HCEC 1CT (cell line): ENCODE measurements around the gene STX8.
"Not testable (repeated sequence)": the region's sequence is repeated elsewhere in the genome, so short reads cannot be mapped to it uniquely, and the experiment has no call there.

Experiments used
- DNase-seq: peaks from one replicate; pipeline ENCODE4 v3.0.0-alpha.2; 2017

The STX8 gene

GRCh38 chr17:9290226-9290613 lies 285.4 kb downstream of the STX8 start:
- DNase-seq, result no peak

- no peak for DNase-seq
These were observed 288.3 kb downstream of the STX8 start for GRCh38 chr17:9287306-9287705.

GRCh38 chr17:9286434-9286833 lies 289.2 kb downstream of the STX8 start:
- no peak for DNase-seq

GRCh38 chr17:9285602-9286427 lies 289.8 kb downstream of the STX8 start:
- DNase-seq, result no peak

GRCh38 chr17:9284884-9285283 lies 290.7 kb downstream of the STX8 start:
- no peak for DNase-seq

GRCh38 chr17:9283909-9284308 lies 291.7 kb downstream of the STX8 start:
- no peak for DNase-seq

GRCh38 chr17:9279893-9280292 lies 295.7 kb downstream of the STX8 start:
- DNase-seq, result no peak

- DNase-seq, result no peak
These were observed 300.6 kb downstream of the STX8 start for GRCh38 chr17:9274973-9275372.

- no peak for DNase-seq
These were observed 301.9 kb downstream of the STX8 start for GRCh38 chr17:9273428-9274391.

GRCh38 chr17:9272501-9273200 lies 303.0 kb downstream of the STX8 start:
- no peak for DNase-seq

GRCh38 chr17:9271989-9272388 lies 303.6 kb downstream of the STX8 start:
- no peak for DNase-seq

GRCh38 chr17:9270921-9271320 lies 304.7 kb downstream of the STX8 start:
- no peak for DNase-seq

GRCh38 chr17:9269350-9270035 lies 306.1 kb downstream of the STX8 start:
- no peak for DNase-seq

- no peak for DNase-seq
These were observed 307.1 kb downstream of the STX8 start for GRCh38 chr17:9268546-9268945.

GRCh38 chr17:9266697-9267117 lies 308.9 kb downstream of the STX8 start:
- DNase-seq, result no peak

GRCh38 chr17:9266031-9266680 lies 309.5 kb downstream of the STX8 start:
- no peak for DNase-seq

GRCh38 chr17:9261081-9262012 lies 314.3 kb downstream of the STX8 start:
- no peak for DNase-seq

- no peak for DNase-seq
These were observed 316.2 kb downstream of the STX8 start for GRCh38 chr17:9259419-9259818.

GRCh38 chr17:9258115-9259015 lies 317.3 kb downstream of the STX8 start:
- DNase-seq, result no peak

GRCh38 chr17:9257630-9257965 lies 318.0 kb downstream of the STX8 start:
- not testable (repeated sequence) for DNase-seq
